Activated CD4-positive, CD25-positive, alpha-beta regulatory T cell treated with anti-CD3 and anti-CD28 coated beads, Interleukin-2, amount 50 U/mL, for 24 hours (primary cell): ENCODE data around the gene ANKRD26.

Source experiments
- ATAC-seq, 2 donors: fragments of 150-1000 bp; cut with Tn5 transposase; one replicate each; pipeline ENCODE4 v1.10.0; 2021; ENCODE audit warnings: mild to moderate bottlenecking in 1 of 2, moderate library complexity in 1 of 2

ANKRD26 gene

GRCh38 chr10:27019827-27020226, 80.5 kb downstream of the ANKRD26 start:
- ATAC-seq = no peak

DNA sequence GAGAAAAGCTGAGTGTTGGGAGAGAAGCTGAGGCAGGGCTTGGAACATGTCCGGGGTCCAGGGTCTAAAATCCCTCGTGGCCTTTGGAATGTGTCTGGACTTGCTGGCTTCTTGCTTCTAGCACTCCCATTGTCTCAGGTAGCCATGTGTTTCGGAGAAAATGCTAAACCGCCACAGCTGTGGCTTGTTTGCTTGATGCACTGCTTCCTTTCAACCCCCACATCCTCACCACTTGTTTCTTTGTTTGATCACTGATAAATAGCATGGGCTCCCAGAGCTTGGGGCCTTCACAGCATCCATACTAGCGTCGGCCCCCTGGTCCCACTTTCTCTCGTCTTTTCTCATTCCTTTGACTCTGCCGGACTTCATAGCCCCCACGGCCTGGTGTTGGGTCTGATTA, 102.7 kb downstream of the ANKRD26 start:
- ATAC-seq = no peak

GRCh38 chr10:26994743-26995142, 105.6 kb downstream of the ANKRD26 start:
- no peak for ATAC-seq

GRCh38 chr10:26987851-26988250, 112.4 kb downstream of the ANKRD26 start:
- no peak for ATAC-seq

GRCh38 chr10:26983156-26983555, 117.1 kb downstream of the ANKRD26 start:
- ATAC-seq = no peak

DNA sequence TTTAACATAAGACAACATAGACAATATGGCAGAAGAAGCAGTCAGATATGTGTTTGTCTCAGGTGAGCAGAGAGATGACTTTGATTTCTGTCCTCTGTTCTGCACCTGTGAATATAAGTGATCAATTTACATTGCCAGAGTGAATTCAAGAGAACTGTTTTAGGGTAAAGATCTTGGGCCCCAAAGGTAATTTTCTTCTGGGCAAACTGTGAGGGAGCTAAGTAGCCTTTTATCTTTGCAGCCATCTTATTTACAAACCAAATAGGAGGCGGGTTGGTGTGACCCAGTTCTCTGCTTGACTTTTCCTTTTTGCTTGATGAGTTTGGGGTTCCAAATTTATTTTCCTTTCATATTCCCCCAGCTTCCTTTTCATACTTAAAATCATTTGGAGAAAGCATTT, 118.2 kb downstream of the ANKRD26 start:
- no peak for ATAC-seq

DNA sequence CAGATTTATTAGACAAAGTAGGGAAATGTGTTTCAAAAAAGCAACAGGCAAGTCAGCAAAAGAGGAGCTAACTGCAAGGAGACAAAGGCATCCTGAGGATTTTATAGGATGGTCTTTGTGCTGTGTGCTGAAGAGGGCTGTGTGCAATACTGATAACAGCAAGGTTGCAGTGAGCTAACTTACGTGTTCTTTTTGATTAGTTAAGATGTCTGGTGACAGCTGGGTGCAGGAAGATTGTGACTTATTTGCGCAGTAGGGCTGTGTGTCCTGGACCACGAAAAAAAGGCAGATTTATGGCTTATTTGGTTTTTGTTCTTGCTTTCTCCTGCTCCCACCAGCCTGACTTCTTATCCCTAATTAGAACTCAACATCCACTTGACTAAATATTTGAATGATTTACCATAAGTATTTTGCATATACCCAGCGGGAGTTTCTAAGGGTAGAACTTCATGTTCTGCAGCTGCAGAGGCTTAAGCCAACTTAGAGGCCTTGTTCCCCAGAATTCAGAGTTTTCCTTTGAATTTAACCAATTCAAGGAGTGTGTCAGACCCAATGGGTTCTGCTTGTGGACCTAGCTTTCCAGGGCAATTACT, 119.0 kb downstream of the ANKRD26 start:
- ATAC-seq = no peak

DNA sequence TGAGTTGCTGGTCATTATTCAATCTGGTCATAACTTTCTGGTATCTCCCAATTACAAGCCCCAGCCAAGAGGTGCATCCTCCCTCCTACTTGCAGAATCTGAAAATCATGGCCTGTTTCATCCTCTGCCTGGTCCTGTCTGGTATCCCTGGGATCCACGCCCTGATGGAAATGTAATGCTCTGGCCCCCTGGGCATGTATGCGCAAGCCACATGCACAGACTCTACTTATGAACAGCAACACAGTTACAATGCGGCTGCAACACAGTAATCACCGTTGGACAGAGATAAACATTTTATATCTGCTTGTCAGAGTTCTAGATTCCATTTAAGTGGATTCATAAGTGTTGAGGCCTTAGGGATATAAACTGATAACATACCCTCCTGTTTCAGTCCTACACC, 121.8 kb downstream of the ANKRD26 start:
- no peak for ATAC-seq

DNA sequence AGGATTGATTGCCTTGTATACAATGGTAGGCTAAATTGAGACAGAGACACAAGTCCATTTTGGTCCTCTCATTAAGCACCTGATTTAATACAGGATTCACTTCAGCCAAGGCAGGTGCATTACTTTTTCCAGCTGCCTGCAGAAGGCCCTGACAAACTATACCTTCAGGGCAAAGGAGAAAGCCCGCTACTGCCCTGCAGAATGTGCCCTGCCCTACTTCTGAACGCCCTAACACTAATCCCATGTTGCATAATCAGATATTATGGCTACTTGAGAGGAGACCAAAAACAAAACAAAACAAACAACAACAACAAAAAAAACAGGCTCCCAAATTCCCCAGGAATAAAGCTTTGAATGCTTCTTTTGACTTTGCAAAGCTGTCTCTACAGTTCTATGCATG, 122.7 kb downstream of the ANKRD26 start:
- no peak for ATAC-seq

GRCh38 chr10:26970667-26971066, 129.6 kb downstream of the ANKRD26 start:
- ATAC-seq = no peak

DNA sequence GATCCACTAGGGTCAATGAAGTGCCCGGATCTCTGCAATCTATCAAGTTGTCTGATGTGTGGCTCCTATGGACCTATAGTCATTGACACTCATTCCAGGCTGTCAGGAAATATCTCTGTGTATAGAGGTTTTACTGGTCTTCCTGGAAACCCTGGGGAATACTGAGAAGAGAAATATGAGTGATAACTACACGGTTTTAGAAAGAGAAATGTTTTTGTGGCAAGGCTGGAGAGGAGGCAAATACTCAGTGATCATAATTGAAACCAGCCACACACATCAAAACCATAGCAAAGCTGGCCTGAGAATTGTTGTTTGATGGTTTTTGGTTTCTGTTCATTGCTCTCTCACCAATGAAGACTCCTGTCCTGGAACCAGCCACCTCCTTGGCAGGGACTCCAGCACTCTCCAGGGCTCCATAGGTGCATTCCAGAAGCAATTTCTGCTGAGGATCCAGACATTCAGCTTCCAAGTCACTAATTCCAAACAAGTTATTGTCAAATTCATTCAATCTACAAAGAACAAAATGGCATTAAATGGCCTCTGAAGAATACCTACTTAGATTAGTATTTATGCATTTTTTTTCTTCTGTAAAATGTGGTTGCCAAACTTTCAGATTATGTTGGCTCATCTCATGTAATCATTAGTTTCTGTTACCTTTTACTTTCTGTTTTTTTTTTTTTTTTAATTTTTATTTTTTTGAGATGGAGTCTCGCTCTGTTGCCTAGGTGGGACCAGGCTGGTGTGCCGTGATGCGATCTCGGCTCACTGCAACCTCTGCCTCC, 131.0 kb downstream of the ANKRD26 start:
- ATAC-seq = peak; percentile 77 to 85

- ATAC-seq = no peak
These were observed 137.5 kb downstream of the ANKRD26 start for GRCh38 chr10:26962835-26963234.

DNA sequence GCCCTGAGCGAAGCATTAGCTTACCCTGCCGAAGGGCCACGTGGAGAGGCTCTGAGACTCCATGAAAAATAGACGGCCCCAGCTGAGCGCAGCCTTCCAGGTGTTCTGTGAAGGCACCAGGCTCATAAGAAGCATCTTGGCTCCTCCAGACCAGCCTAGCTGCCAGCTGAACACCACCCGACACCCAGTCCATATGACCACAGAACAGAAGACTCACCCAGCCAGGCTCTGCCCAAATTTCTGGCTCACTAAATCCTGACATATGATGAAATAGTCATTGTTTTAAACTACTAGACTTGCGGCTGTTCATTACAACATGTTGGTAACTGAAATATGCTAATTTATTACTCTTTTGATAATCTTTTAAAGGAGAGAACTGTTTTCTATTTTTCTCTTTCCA, 140.0 kb downstream of the ANKRD26 start:
- ATAC-seq = no peak

GRCh38 chr10:26959841-26960240, 140.5 kb downstream of the ANKRD26 start:
- ATAC-seq = no peak
